K562 (cell line): ENCODE measurements around the gene PRXL2B. TPM values are rescaled to one million over a fixed set of nuclear protein-coding genes. Genes with fewer than 3 reads are reported as not detected.

Source experiments
- ATAC-seq: fragments of 200-7000 bp; cut with Tn5 transposase; 3 replicates; pipeline ENCODE4 v1.9.1; 2020; ENCODE audit warnings: moderate library complexity
- BruUV-seq: library from RNA; stranded (reverse); fragments of 400-500 nt; replicated peaks from 2 replicates; lab custom pipeline; 2021; lab: Mats Ljungman, UMichigan
- CTCF ChIA-PET: fragments of 300-600 bp; formaldehyde crosslinking; extraction: SDS; loops from one replicate; lab custom pipeline; 2021; ENCODE audit warnings: low intra/inter-chr PET ratio; lab: Yijun Ruan, JAX
- POLR2A ChIA-PET: fragments of 300-600, 350-650 bp; sonication (Branson Sonifier 250); formaldehyde crosslinking; extraction: SDS; loops from one replicate; lab custom pipeline; 2021; ENCODE audit warnings: antibody characterized with exemption, inconsistent platforms; lab: Yijun Ruan, JAX
- DNase-seq, 4 experiments: peaks; one replicate each; pipeline versions ENCODE4 v3.0.0 to v3.0.0-alpha.2; 2011 to 2018; ENCODE audit warnings: low spot score in 3 of 4, mixed read lengths in 3 of 4; ENCODE audit errors: extremely low read depth in 1 of 4
- FAIRE-seq: peaks from 2 replicates; lab custom pipeline; 2011; peaks lifted over from hg19 to GRCh38; lab: Jason Lieb, UNC
- H2AFZ ChIP-seq: 2 replicates; pipeline ENCODE4 v1.6.0; 2011; ENCODE audit warnings: low read depth, low read length, control low read depth, inconsistent platforms
- H3K27ac ChIP-seq: fragments of 200-600 bp; 3 replicates; pipeline ENCODE4 v1.8.0; 2011; ENCODE audit warnings: low read depth, mild to moderate bottlenecking, control low read depth, inconsistent platforms, low read length, moderate library complexity, mixed read lengths; ENCODE audit errors: extremely low read depth
- H3K27me3 ChIP-seq, 2 experiments: fragments of 300-600 bp in 1 of 2; 2 replicates in 1 of 2; 3 replicates in 1 of 2; pipeline versions ENCODE4 v1.6.0 to v1.8.0; 2011; ENCODE audit warnings: inconsistent platforms in 2 of 2, low read length in 2 of 2, mild to moderate bottlenecking in 1 of 2, mixed read lengths in 1 of 2, moderate library complexity in 1 of 2; ENCODE audit not compliant: control insufficient read depth in 2 of 2, insufficient read depth in 2 of 2
- H3K36me3 ChIP-seq: fragments of 300-600 bp; 3 replicates; pipeline ENCODE4 v1.8.0; 2011; ENCODE audit warnings: mild to moderate bottlenecking, low read length, inconsistent platforms; ENCODE audit not compliant: control insufficient read depth, insufficient read depth
- H3K4me1 ChIP-seq, 2 experiments: fragments of 200-600 bp in 1 of 2; replicated peaks in 1 of 2; 2 replicates in 1 of 2; 3 replicates in 1 of 2; pipeline versions ENCODE4 v1.5.1 to v1.8.0; 2011; ENCODE audit warnings: inconsistent platforms in 2 of 2, low read length in 2 of 2, mild to moderate bottlenecking in 1 of 2, mixed read lengths in 1 of 2, moderate library complexity in 1 of 2; ENCODE audit not compliant: control insufficient read depth in 2 of 2, insufficient read depth in 2 of 2
- H3K4me2 ChIP-seq: 2 replicates; pipeline ENCODE4 v1.6.1; 2011; ENCODE audit warnings: low read length, control low read depth, inconsistent platforms, mixed read lengths; ENCODE audit not compliant: insufficient read depth
- H3K4me3 ChIP-seq: fragments of 200-600 bp; sonication (generic), shearing (Covaris generic); 2 replicates; pipeline ENCODE4 v1.5.1; 2016; ENCODE audit warnings: control low read depth, inconsistent platforms
- H3K79me2 ChIP-seq: fragments of 200-600 bp; 3 replicates; pipeline ENCODE4 v1.8.0; 2011; ENCODE audit warnings: low read length, inconsistent platforms; ENCODE audit not compliant: control insufficient read depth, insufficient read depth
- H3K9ac ChIP-seq, 2 experiments: 2 replicates each; pipeline versions ENCODE4 v1.6.0 to v1.6.1; 2011; ENCODE audit warnings: low read depth in 2 of 2, low read length in 2 of 2, control low read depth in 1 of 2, inconsistent platforms in 1 of 2, mild to moderate bottlenecking in 1 of 2, mixed read lengths in 1 of 2; ENCODE audit not compliant: insufficient read depth in 1 of 2
- H3K9me1 ChIP-seq: one replicate; pipeline ENCODE4 v1.6.0; 2011; ENCODE audit warnings: inconsistent platforms, mild to moderate bottlenecking, low read length, moderate library complexity; ENCODE audit not compliant: control insufficient read depth, insufficient read depth
- H3K9me3 ChIP-seq: replicated peaks from 2 replicates; pipeline ENCODE4 v1.5.1; 2011; ENCODE audit warnings: low read depth, low read length, inconsistent platforms; ENCODE audit not compliant: control insufficient read depth, insufficient read depth
- H4K20me1 ChIP-seq: replicated peaks from 2 replicates; pipeline ENCODE4 v1.6.1; 2011; ENCODE audit warnings: low read length, inconsistent platforms, mixed read lengths; ENCODE audit not compliant: control insufficient read depth, insufficient read depth
- CBX8 ChIP-seq: fragments of 200-600 bp; sonication (generic); IDR thresholded peaks from 2 replicates; pipeline ENCODE4 v1.6.1; 2012; ENCODE audit warnings: borderline replicate concordance, mixed run types, low read depth, mild to moderate bottlenecking, moderate library complexity, mixed read lengths, low read length, control low read depth, inconsistent platforms; ENCODE audit not compliant: poor library complexity, severe bottlenecking; ENCODE audit errors: extremely low read depth
- DMBX1 ChIP-seq: fragments of 250-450 bp; sonication (Bioruptor Pico); IDR thresholded peaks from 2 replicates; pipeline ENCODE4 v1.8.0; 2022; ENCODE audit warnings: inconsistent platforms, mild to moderate bottlenecking, moderate library complexity, borderline replicate concordance
- HLTF ChIP-seq: fragments of 450-650 bp; IDR thresholded peaks from 2 replicates; pipeline ENCODE4 v1.6.1; 2016
- MEIS2 ChIP-seq: fragments of 450-650 bp; IDR thresholded peaks from 2 replicates; pipeline ENCODE4 v1.6.1; 2014; ENCODE audit warnings: mild to moderate bottlenecking; ENCODE audit not compliant: partially characterized antibody
- NCOA1 ChIP-seq: fragments of 450-650 bp; IDR thresholded peaks from 2 replicates; pipeline ENCODE4 v1.6.1; 2016; ENCODE audit warnings: low read depth
- RAD51 ChIP-seq: fragments of 450-650 bp; IDR thresholded peaks from 2 replicates; pipeline ENCODE4 v1.7.1; 2016; ENCODE audit warnings: low read depth, mild to moderate bottlenecking, borderline replicate concordance
- RBFOX2 ChIP-seq: fragments of 200-400 bp; formaldehyde crosslinking; IDR thresholded peaks from 2 replicates; pipeline ENCODE4 v1.6.1; 2017; ENCODE audit warnings: low read depth, mild to moderate bottlenecking, low read length, moderate library complexity
- TAL1 ChIP-seq: fragments of 450-650 bp; IDR thresholded peaks from 2 replicates; pipeline ENCODE4 v1.6.1; 2016; ENCODE audit warnings: mild to moderate bottlenecking
- ZKSCAN8 ChIP-seq: fragments of 200-800 bp; sonication (Bioruptor generic); IDR thresholded peaks from 2 replicates; pipeline ENCODE4 v1.6.1; 2016; ENCODE audit warnings: missing genetic modification characterization, missing compliant biosample characterization
- WGBS: fragments of 100-300 bp; shearing (Covaris generic); methylation state at CpG from one replicate; pipeline ENCODE4 v1.1.6; 2016; ENCODE audit warnings: low coverage, mixed read lengths; ENCODE audit not compliant: insufficient coverage; ENCODE audit errors: missing lambda C conversion rate; 5-methylcytosine and 5-hydroxymethylcytosine counted together
- in situ Hi-C: fragments of 300-500 bp; cut with MboI; formaldehyde crosslinking; loops from 4 replicates; pipeline ENCODE4 v1.15.0; 2018; ENCODE audit warnings: inconsistent platforms, mixed read lengths
- intact Hi-C: fragments of 100-400 bp; cut with micrococcal nuclease; formaldehyde crosslinking; loops from 2 replicates; pipeline ENCODE4 v1.14.2; 2022
- polyA plus RNA-seq, 8 experiments: library from polyadenylated mRNA; depleted of rRNA in 4 of 8; stranded (reverse) in 5 of 8; unstranded in 3 of 8; fragments of >200 nt; fragmentation: Nextera tagmentation in 2 of 8; fragmentation: Illumina TruSeq in 1 of 8; extraction: Ambion mirVana in 2 of 8; extraction: Trizol in 1 of 8; gene quantifications; 2 replicates each; pipeline versions ENCODE4 v1.2.1 to v1.2.3, GENCODE V29; 2011 to 2014; ENCODE audit warnings: inconsistent platforms in 1 of 8, missing spikeins in 1 of 8
- total RNA-seq, 7 experiments: library from RNA; depleted of rRNA in 6 of 7; stranded (reverse); fragments of >200 nt in 6 of 7; fragmentation: Illumina TruSeq in 2 of 7; extraction: Trizol in 2 of 7; gene quantifications; 2 replicates each; pipeline versions ENCODE4 v1.2.1 to v1.2.3, GENCODE V29; 2011 to 2021; ENCODE audit warnings: low replicate concordance in 1 of 7
- TF ChIP-seq, protein P1 (sequence below): fragments of 250-450 bp; sonication (Bioruptor Pico); IDR thresholded peaks from 2 replicates; pipeline ENCODE4 v1.9.0; 2021; ENCODE audit warnings: mild to moderate bottlenecking, inconsistent platforms
- TF ChIP-seq, protein P2 (sequence below): fragments of 450-650 bp; IDR thresholded peaks from 2 replicates; pipeline ENCODE4 v1.6.1; 2014; ENCODE audit warnings: low read depth, mild to moderate bottlenecking, moderate library complexity, borderline replicate concordance
- TF ChIP-seq, protein P3 (sequence below): sonication (generic); formaldehyde crosslinking; IDR thresholded peaks from 2 replicates; pipeline ENCODE4 v1.8.0; 2022; ENCODE audit warnings: mild to moderate bottlenecking, missing genetic modification reagents
- TF ChIP-seq, protein P4 (sequence below): fragments of 450-650 bp; IDR thresholded peaks from 2 replicates; pipeline ENCODE4 v1.7.0; 2016; ENCODE audit warnings: borderline replicate concordance

PRXL2B gene
- total and polyA plus RNA-seq, 9 of the 15 experiments (the other 6 are each of a cell fraction or from before 2014, with no cell fraction given) = 0.99 to 25.3 (median 11.8) TPM

DNA sequence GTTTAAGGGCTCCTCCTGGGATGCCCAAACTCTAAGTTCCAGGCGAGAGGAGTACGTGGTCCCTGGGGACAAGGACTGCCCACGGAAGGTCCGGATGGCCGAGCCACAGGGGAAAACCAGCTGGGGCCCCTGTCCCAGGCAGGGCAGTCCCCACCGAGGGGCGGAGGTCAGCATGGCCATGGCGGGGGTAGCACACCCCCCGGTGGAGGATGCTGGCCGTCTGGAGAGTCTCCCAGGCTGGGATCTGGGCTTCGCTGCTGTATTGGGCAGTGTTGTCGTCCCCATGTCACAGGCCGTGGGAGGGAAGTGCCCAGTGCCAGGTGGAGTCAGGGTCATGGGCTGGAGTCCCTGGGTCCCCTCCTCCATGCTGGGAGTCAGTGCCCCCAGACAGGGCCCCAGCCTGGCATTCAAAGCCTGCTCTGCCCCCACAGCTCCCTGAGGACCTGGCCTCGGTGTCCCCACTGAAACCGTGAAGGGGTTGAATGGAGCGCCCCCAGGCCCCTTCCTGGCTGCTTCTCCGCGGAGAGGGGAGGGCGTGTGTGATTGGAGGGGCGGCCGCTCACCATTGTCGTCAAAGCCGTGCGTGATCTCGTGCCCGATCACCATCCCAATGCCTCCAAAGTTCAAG, 6.8 kb downstream of the PRXL2B start:
- ATAC-seq (no peak), FAIRE-seq (no peak), DNase-seq (no peak)
- H4K20me1 ChIP-seq = 0 out of 2 replicates have a peak, but pooled peaks cover 6% of the 10 kb centered on the region
- H3K4me3 ChIP-seq = no peak overlapping the region
- ChIA-PET CTCF (no interaction called here), POLR2A (interaction anchor here (1.4 kb wide), 1 partner anchor 9 kb away, joined by 3 read pairs; no protein-coding TSS in a partner anchor)
- H3K36me3 ChIP-seq = no peaks in the 10 kb centered on the region
- no peak overlapping the region for H3K9ac ChIP-seq
- WGBS = 11% methylated on average over 25 of the region's 26 CpGs
- H3K27ac ChIP-seq = no peak overlapping the region
- H3K27me3 ChIP-seq = peaks cover 11 to 54% of the 10 kb centered on the region in 2 experiments; a peak in 4 of 5 replicates
- BruUV-seq = no TSS peak
- H3K79me2 ChIP-seq = no peaks in the 10 kb centered on the region
- in situ Hi-C loops = no loop called here
- intact Hi-C loops = no loop called here
- peaks cover 0 to 70% of the 10 kb centered on the region in 2 experiments; a peak in 2 of 5 replicates for H3K4me1 ChIP-seq
- no peaks in the 10 kb centered on the region for H3K9me3 ChIP-seq
- no peak overlapping the region for H2AFZ ChIP-seq
- no peak overlapping the region for H3K4me2 ChIP-seq
- TF ChIP-seq HLTF (no peak), ZKSCAN8 (CRISPR knock-in tag) (no peak), NCOA1 (no peak), TAL1 (no peak), DMBX1 (CRISPR knock-in tag) (no peak), RAD51 (no peak), CBX8 (no peak), RBFOX2 (no peak), MEIS2 (no peak)
- TF ChIP-seq, protein P1, sequence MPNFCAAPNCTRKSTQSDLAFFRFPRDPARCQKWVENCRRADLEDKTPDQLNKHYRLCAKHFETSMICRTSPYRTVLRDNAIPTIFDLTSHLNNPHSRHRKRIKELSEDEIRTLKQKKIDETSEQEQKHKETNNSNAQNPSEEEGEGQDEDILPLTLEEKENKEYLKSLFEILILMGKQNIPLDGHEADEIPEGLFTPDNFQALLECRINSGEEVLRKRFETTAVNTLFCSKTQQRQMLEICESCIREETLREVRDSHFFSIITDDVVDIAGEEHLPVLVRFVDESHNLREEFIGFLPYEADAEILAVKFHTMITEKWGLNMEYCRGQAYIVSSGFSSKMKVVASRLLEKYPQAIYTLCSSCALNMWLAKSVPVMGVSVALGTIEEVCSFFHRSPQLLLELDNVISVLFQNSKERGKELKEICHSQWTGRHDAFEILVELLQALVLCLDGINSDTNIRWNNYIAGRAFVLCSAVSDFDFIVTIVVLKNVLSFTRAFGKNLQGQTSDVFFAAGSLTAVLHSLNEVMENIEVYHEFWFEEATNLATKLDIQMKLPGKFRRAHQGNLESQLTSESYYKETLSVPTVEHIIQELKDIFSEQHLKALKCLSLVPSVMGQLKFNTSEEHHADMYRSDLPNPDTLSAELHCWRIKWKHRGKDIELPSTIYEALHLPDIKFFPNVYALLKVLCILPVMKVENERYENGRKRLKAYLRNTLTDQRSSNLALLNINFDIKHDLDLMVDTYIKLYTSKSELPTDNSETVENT (CRISPR knock-in tag) = no peak
- TF ChIP-seq, protein P2, sequence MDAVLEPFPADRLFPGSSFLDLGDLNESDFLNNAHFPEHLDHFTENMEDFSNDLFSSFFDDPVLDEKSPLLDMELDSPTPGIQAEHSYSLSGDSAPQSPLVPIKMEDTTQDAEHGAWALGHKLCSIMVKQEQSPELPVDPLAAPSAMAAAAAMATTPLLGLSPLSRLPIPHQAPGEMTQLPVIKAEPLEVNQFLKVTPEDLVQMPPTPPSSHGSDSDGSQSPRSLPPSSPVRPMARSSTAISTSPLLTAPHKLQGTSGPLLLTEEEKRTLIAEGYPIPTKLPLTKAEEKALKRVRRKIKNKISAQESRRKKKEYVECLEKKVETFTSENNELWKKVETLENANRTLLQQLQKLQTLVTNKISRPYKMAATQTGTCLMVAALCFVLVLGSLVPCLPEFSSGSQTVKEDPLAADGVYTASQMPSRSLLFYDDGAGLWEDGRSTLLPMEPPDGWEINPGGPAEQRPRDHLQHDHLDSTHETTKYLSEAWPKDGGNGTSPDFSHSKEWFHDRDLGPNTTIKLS = no peak
- TF ChIP-seq, protein P3, sequence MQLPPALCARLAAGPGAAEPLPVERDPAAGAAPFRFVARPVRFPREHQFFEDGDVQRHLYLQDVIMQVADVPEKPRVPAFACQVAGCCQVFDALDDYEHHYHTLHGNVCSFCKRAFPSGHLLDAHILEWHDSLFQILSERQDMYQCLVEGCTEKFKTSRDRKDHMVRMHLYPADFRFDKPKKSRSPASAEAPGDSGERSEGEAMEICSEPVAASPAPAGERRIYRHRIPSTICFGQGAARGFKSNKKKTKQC (CRISPR knock-in tag) = no peak
- TF ChIP-seq, protein P4, sequence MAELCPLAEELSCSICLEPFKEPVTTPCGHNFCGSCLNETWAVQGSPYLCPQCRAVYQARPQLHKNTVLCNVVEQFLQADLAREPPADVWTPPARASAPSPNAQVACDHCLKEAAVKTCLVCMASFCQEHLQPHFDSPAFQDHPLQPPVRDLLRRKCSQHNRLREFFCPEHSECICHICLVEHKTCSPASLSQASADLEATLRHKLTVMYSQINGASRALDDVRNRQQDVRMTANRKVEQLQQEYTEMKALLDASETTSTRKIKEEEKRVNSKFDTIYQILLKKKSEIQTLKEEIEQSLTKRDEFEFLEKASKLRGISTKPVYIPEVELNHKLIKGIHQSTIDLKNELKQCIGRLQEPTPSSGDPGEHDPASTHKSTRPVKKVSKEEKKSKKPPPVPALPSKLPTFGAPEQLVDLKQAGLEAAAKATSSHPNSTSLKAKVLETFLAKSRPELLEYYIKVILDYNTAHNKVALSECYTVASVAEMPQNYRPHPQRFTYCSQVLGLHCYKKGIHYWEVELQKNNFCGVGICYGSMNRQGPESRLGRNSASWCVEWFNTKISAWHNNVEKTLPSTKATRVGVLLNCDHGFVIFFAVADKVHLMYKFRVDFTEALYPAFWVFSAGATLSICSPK = no peak
- no peaks in the 10 kb centered on the region for H3K9me1 ChIP-seq
